ENCODE data around the gene TMEM167B.

Gene TMEM167B

GRCh38 chr1:109083501-109083900 lies 7.1 kb upstream of the TMEM167B start:
- no peak for DNase-seq (ENCODE audit: low spot score)

- no peak for DNase-seq (ENCODE audit: low spot score)
These were observed 6.6 kb upstream of the TMEM167B start for GRCh38 chr1:109083923-109084322.

- DNase-seq (ENCODE audit: low spot score), result no peak
These were observed 5.7 kb upstream of the TMEM167B start for GRCh38 chr1:109084563-109085517.

- DNase-seq (ENCODE audit: low spot score), result peak; percentile 82
These were observed 1.1 kb upstream of the TMEM167B start for GRCh38 chr1:109089242-109090015.

GRCh38 chr1:109091078-109091838 lies 694 bp downstream of the TMEM167B start:
- DNase-seq (ENCODE audit: low spot score), result peak; percentile 77

GRCh38 chr1:109091839-109092193 lies 1.3 kb downstream of the TMEM167B start:
- DNase-seq (ENCODE audit: low spot score), result peak; percentile 75

GRCh38 chr1:109094377-109094803 lies 3.8 kb downstream of the TMEM167B start:
- no peak for DNase-seq (ENCODE audit: low spot score)

GRCh38 chr1:109094871-109095270 lies 4.3 kb downstream of the TMEM167B start:
- no peak for DNase-seq (ENCODE audit: low spot score)

GRCh38 chr1:109095631-109096030 lies 5.1 kb downstream of the TMEM167B start:
- DNase-seq (ENCODE audit: low spot score), result no peak

GRCh38 chr1:109096120-109096519 lies 5.6 kb downstream of the TMEM167B start:
- no peak for DNase-seq (ENCODE audit: low spot score)

- peak; percentile 96 for DNase-seq (ENCODE audit: low spot score)
These were observed 9.6 kb downstream of the TMEM167B start for GRCh38 chr1:109099938-109100773.

- peak; percentile 35 for DNase-seq (ENCODE audit: low spot score)
These were observed 14.0 kb downstream of the TMEM167B start for GRCh38 chr1:109104364-109105151.

- DNase-seq (ENCODE audit: low spot score), result no peak
These were observed 15.3 kb downstream of the TMEM167B start for GRCh38 chr1:109105881-109106280.

GRCh38 chr1:109107785-109108184 lies 17.2 kb downstream of the TMEM167B start:
- no peak for DNase-seq (ENCODE audit: low spot score)

GRCh38 chr1:109109906-109110305 lies 19.3 kb downstream of the TMEM167B start:
- no peak for DNase-seq (ENCODE audit: low spot score)

- no peak for DNase-seq (ENCODE audit: low spot score)
These were observed 21.0 kb downstream of the TMEM167B start for GRCh38 chr1:109111386-109112055.

- DNase-seq (ENCODE audit: low spot score), result peak; percentile 74
These were observed 21.6 kb downstream of the TMEM167B start for GRCh38 chr1:109112056-109112651.

GRCh38 chr1:109112652-109113285 lies 22.2 kb downstream of the TMEM167B start:
- DNase-seq (ENCODE audit: low spot score), result peak; percentile 86
